SK-MEL-5 (cell line): ENCODE data around the gene METTL24. TPM values are rescaled to one million over a fixed set of nuclear protein-coding genes. Genes with fewer than 3 reads are reported as not detected.
A peak's percentile ranks its signal among the peaks of the same experiment; 100 is the strongest.

Experiments
- DNase-seq: peaks from one replicate; pipeline ENCODE4 v3.0.0-alpha.2; 2016; ENCODE audit warnings: low read depth, low spot score
- in situ Hi-C: cut with HindIII; loops from 2 replicates; pipeline ENCODE4 v1.10.0; 2016; ENCODE audit warnings: low sequenced_read_pairs, high pct_unique_total_duplicates, low pct_unique_long_range_greater_than_20kb
- polyA plus RNA-seq, 2 experiments: library from polyadenylated mRNA; depleted of rRNA; stranded (reverse); fragments of >200 nt; gene quantifications; 2 replicates each; pipeline ENCODE4 v1.2.3, GENCODE V29; 2015
- total RNA-seq: library from RNA; depleted of rRNA; stranded (reverse); fragments of >200 nt; shearing (Covaris generic); gene quantifications from 2 replicates; pipeline ENCODE4 v1.2.3, GENCODE V29; 2014; rRNA removed

The METTL24 gene
- total RNA-seq, result not detected in 2 replicates
- not detected in 2 replicates for polyA plus RNA-seq (2015; cell fraction: cytosol; rRNA removed)
- polyA plus RNA-seq (2015; cell fraction: nucleus; rRNA removed), result not detected in 2 replicates

- DNase-seq, result no peak
- in situ Hi-C loops, result no loop called here
Measured at GRCh38 chr6:110357664-110358552, at the start of gene METTL24. Gene METTL24 (minus strand): TSS chr6:110358349. CDS start chr6:110358272, 77 bp downstream.

GRCh38 chr6:110404607-110405006 is 46.5 kb upstream of the METTL24 start:
- in situ Hi-C loops, result no loop called here
- DNase-seq, result peak; percentile 11

- in situ Hi-C loops, result no loop called here
Measured at GRCh38 chr6:110401585-110402176, 43.5 kb upstream of the METTL24 start.

GRCh38 chr6:110400208-110400607 is 42.1 kb upstream of the METTL24 start:
- in situ Hi-C loops, result no loop called here

More at GRCh38 chr6:110401585-110402176, 43.5 kb upstream of the METTL24 start:
- no peak for DNase-seq

GRCh38 chr6:110399219-110400071 is 41.3 kb upstream of the METTL24 start:
- DNase-seq, result no peak
- in situ Hi-C loops, result no loop called here

More at GRCh38 chr6:110400208-110400607, 42.1 kb upstream of the METTL24 start:
- no peak for DNase-seq

GRCh38 chr6:110398778-110399177 is 40.6 kb upstream of the METTL24 start:
- in situ Hi-C loops, result no loop called here
- DNase-seq, result no peak

- DNase-seq, result no peak
- in situ Hi-C loops, result no loop called here
Measured at GRCh38 chr6:110395221-110395620, 37.1 kb upstream of the METTL24 start.

GRCh38 chr6:110394409-110394808 is 36.3 kb upstream of the METTL24 start:
- DNase-seq, result no peak
- in situ Hi-C loops, result no loop called here

- in situ Hi-C loops, result no loop called here
- no peak for DNase-seq
Measured at GRCh38 chr6:110392727-110393126, 34.6 kb upstream of the METTL24 start.

GRCh38 chr6:110390404-110390803 is 32.3 kb upstream of the METTL24 start:
- no peak for DNase-seq
- in situ Hi-C loops, result no loop called here

- in situ Hi-C loops, result no loop called here
- no peak for DNase-seq
Measured at GRCh38 chr6:110389689-110390382, 31.7 kb upstream of the METTL24 start.

- in situ Hi-C loops, result no loop called here
- no peak for DNase-seq
Measured at GRCh38 chr6:110387986-110388385, 29.8 kb upstream of the METTL24 start.

- DNase-seq, result no peak
- in situ Hi-C loops, result no loop called here
Measured at GRCh38 chr6:110385458-110385863, 27.3 kb upstream of the METTL24 start.

GRCh38 chr6:110378552-110378951 is 20.4 kb upstream of the METTL24 start:
- in situ Hi-C loops, result no loop called here

GRCh38 chr6:110369066-110369465 is 10.9 kb upstream of the METTL24 start:
- no peak for DNase-seq
- in situ Hi-C loops, result no loop called here

More at GRCh38 chr6:110378552-110378951, 20.4 kb upstream of the METTL24 start:
- DNase-seq, result no peak

- DNase-seq, result no peak
- in situ Hi-C loops, result no loop called here
Measured at GRCh38 chr6:110368284-110368683, 10.1 kb upstream of the METTL24 start.

GRCh38 chr6:110367825-110368224 is 9.7 kb upstream of the METTL24 start:
- in situ Hi-C loops, result no loop called here
- DNase-seq, result no peak
